ENCODE data around the gene GPR150.

- no peak for TF ChIP-seq POLR2A (IDR thresholded peaks at IDR 0.05; ENCODE audit: low read depth)
- no peak for TF ChIP-seq CTCF (IDR thresholded peaks at IDR 0.05)
- no peak for TF ChIP-seq POLR2AphosphoS5 (IDR thresholded peaks at IDR 0.05)
- TF ChIP-seq EP300 (IDR thresholded peaks at IDR 0.05): no peak
Measured at GRCh38 chr5:95667061-95667618, 47.3 kb downstream of the GPR150 start.

Measured in esophagus muscularis mucosa (tissue), 4 donors.